ENCODE measurements around the gene KCNK10.

KCNK10 gene

GRCh38 chr14:88233915-88234314 is 89.2 kb downstream of the KCNK10 start:
- H3K4me3 ChIP-seq (ENCODE audit: low read depth, low read length): no peak overlapping the region
- peak; percentile 66; the same call in 1 of the 2 replicates for TF ChIP-seq CTCF (IDR thresholded peaks at IDR 0.05; ENCODE audit: borderline replicate concordance, insufficient read depth, low read depth, low read length)

- H3K4me3 ChIP-seq (ENCODE audit: low read depth, low read length): no peak overlapping the region
- TF ChIP-seq CTCF (IDR thresholded peaks at IDR 0.05; ENCODE audit: borderline replicate concordance, insufficient read depth, low read depth, low read length): no peak
Measured at GRCh38 chr14:88232771-88233170, 90.3 kb downstream of the KCNK10 start.

GRCh38 chr14:88231603-88232002 is 91.5 kb downstream of the KCNK10 start:
- no peak for TF ChIP-seq CTCF (IDR thresholded peaks at IDR 0.05; ENCODE audit: borderline replicate concordance, insufficient read depth, low read depth, low read length)
- no peak overlapping the region for H3K4me3 ChIP-seq (ENCODE audit: low read depth, low read length)

GRCh38 chr14:88229428-88229827 is 93.6 kb downstream of the KCNK10 start:
- no peak overlapping the region for H3K4me3 ChIP-seq (ENCODE audit: low read depth, low read length)
- TF ChIP-seq CTCF (IDR thresholded peaks at IDR 0.05; ENCODE audit: borderline replicate concordance, insufficient read depth, low read depth, low read length): no peak

- no peak for TF ChIP-seq CTCF (IDR thresholded peaks at IDR 0.05; ENCODE audit: borderline replicate concordance, insufficient read depth, low read depth, low read length)
Measured at GRCh38 chr14:88228522-88229236, 94.4 kb downstream of the KCNK10 start.

GRCh38 chr14:88227693-88228092 is 95.4 kb downstream of the KCNK10 start:
- no peak for TF ChIP-seq CTCF (IDR thresholded peaks at IDR 0.05; ENCODE audit: borderline replicate concordance, insufficient read depth, low read depth, low read length)
- H3K4me3 ChIP-seq (ENCODE audit: low read depth, low read length): no peak overlapping the region

More at GRCh38 chr14:88228522-88229236, 94.4 kb downstream of the KCNK10 start:
- H3K4me3 ChIP-seq (ENCODE audit: low read depth, low read length): no peak overlapping the region

GRCh38 chr14:88225721-88226120 is 97.3 kb downstream of the KCNK10 start:
- no peak overlapping the region for H3K4me3 ChIP-seq (ENCODE audit: low read depth, low read length)
- no peak for TF ChIP-seq CTCF (IDR thresholded peaks at IDR 0.05; ENCODE audit: borderline replicate concordance, insufficient read depth, low read depth, low read length)

Measured in GM12875 (cell line).